HG03139 (cell line): ENCODE results near the gene SIL1.
"Not testable (repeated sequence)": the region's sequence is repeated elsewhere in the genome, so short reads cannot be mapped to it uniquely, and the experiment has no call there.

Experiments
- ATAC-seq: cut with Tn5 transposase; IDR thresholded peaks from one replicate; pipeline ENCODE4 v1.9.1; 2021; ENCODE audit not compliant: unreplicated experiment

The SIL1 gene

DNA sequence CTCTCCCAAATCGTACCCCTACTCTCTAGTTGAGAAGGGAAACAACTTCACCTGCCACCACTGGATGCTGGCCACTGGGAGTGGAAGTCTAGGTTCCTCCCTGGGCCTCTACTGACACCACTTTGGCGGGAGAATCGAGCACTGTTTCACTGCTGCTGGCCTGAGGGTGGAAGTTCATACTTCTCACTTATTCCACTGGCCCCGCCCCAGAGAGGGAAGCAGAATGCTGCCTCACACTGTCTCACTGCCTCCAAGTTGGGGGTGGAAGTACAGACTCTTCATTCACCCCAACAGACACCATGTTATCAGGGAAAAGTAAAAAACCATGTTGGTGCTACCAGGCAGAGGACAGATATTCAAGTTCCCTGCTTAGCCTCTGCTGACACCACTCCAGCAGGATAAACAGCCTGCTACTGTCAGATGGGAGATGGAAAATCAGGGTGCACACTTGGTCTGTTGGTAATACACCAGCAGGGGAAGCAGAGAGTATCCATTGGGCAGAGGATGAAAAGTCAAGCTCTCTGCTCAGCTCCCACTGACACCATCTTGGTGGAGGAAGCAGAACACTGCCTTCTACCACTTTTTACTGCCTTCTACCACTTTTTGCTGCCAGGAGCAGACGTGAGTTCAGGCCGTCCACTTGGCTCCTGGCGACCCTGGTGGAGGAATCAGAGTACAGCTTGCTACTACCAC is 159.4 kb downstream of the SIL1 start:
- no peak for ATAC-seq

DNA sequence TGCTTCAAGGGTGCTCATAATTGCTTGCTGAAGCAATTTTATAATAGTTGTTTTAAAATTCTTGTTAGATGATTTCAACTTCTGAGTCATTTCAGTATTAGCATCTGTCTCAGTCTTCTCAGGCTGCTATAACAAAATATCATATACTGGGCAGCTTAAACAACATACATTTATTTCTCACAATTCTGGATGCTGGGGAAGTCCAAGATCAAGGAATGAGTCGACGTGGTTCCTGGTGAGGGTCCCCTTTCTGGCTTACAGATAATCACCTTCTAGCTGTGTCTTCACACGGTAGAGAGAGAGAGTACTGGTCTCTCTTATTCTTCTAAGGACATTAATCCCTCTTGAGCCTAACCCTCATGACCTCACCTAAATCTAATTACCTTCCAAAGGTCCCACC is 160.4 kb downstream of the SIL1 start:
- no peak for ATAC-seq

DNA sequence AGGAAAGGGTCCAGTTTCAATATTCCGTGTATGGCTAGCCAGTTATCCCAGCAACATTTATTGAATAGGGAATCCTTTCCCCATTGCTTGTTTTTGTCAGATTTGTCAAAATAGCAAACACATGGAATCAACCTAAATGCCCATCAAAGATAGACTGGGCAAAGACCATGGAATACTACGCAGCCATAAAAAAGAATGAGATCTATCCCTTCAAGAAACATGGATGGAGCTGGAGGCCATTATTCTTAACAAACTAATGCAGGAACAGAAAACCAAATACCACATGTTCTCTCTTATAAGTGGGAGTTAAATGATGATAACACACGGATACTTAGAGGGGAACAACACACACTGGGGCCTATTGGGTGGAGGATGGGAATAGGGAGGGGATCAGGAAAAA is 161.8 kb downstream of the SIL1 start:
- ATAC-seq: not testable (repeated sequence)

DNA sequence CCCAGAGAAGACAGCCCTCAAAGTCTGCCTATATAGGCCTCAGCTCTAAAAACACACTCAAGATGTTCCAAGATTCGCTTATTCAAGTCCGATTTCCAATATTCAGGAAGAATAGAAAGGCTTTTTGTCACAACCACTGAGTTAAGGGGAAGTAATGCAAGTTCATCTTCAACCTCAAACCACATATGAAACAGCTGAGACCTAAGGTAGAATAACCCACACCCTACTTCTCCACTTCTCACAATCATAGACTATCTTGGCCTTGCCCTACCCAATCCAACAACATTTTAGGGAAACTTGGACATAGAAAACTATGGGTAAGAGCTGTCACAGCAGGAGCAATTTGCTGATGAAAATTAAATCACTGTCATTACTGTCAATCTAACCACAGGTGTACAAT is 171.0 kb downstream of the SIL1 start:
- no peak for ATAC-seq

DNA sequence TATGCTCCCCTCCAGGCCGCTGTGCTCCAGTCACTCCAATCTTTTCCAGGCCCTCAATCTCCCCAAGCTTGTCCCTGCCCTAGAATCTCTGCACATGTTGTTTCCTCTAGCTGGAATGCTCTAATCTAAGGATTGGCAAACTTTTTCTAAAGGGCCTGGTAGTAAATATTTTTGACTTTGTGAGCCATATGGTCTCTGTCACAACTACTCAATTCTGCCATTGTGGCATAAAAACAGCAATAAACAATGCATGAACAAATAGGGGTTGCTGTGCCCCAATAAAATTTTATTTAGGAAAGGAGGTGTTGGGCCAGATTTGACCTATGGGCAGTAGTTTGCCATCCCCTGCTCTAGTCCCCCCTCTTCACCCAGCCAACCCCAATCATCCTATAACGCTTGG is 172.5 kb downstream of the SIL1 start:
- no peak for ATAC-seq

DNA sequence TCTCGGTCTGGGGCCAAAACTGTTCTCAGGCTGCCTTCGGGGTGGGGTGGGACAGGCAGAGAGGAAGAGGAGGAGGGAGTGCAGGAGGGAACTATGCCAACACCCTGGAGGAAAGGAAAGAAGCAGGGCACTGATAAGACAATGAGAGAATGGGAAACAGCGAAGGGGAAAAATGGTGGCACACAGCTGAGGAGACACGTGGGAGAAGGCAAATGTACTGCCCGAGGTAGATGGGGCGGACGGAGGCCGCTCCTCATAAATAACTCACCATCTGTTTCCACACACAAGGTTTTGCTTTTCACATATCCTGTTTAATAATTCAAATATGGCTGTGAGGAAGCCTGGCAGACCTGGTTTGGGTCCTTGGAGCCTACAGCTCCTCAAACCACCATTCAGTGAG is 174.9 kb downstream of the SIL1 start:
- no peak for ATAC-seq

DNA sequence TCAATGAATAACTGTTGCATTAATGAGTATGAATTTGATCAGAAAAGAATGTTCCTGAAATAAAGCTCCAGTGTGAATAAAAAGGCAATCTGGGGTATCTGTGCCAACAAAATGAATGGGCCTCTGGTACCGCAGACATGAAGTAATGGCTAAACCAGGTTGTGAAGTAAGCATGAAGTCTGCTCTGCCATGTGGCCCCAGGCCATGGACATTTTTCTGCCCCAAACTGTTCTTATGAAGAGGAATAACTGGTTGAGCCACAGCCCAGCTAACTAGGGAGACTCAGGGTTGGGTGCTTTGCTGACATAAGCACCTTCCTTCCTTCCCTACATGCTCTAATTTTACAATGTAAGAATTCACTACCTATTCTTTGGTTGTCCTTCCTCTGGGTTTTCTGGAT is 175.6 kb downstream of the SIL1 start:
- no peak for ATAC-seq

DNA sequence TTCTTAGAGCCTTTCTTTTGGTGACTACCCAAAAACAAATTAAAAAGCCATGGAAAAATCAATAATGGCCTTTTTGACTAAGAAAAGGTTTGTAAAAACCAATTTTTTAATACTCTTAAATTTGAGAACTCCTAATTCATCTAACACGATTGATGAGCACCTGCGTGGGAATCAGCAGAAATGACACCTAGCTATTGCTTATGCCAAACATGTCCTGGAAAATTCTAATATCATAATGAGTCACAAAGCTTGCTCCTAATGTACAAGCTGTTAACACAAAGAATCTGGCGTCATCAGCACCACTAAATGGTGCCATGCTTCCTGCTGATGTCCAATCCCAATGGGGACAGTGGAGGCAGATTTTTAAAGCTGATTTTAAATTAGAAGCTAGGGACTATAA is 176.8 kb downstream of the SIL1 start:
- ATAC-seq: no peak

DNA sequence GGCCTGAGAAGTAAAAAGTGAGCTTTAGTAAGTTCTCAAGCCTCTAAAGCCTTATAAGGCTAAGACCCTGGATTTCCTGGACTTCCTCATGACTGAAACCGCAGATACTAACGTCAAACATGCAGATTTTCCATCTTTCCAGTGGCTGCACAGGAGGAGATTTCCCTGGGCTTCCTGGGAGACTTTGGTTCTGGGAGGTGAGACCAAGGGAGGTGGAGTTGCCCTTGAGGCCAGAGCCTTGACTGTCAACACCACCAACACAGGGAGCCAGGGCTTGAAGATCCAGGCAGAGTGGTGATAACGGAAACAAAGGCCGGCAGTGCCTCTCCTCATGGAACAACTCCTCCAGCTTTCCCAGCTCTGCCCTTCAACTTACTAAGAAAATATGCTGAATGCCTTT is 178.3 kb downstream of the SIL1 start:
- ATAC-seq: no peak

DNA sequence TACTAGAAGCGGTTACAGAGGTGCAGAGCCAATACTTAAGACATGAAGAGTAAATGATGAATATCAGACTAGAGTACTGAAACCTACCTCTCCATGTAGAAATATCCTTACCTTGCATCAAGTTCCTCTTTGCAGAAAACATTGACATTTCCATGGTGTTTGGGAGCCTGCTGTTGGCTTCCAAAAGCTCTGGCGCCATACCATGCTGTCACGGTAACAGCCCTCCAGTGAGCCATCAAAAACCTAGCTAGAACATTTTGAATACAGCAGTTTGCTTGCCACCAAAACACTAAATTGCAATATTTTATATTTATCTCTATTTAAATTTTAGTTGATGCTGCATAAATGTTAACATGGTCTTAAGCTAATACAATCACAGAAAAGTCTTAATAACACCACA is 179.0 kb downstream of the SIL1 start:
- no peak for ATAC-seq

DNA sequence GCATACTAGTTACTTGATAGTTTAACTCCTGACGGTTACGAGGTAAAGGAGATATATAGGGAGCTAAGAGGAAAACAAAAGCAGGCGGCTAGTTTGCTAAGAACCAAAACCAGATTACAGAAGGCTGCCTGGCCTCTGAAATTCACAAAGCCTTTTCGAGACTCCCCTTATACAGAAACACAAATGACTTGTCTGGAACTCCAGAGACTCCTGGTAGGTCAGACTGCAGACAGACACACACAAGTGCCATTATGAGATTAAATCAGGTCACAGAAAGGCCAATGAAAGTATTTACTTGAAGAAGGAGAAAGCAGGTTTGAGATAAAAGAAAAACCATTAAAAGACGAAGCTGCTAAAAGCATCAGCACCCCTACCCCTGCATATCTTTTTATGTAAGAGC is 180.5 kb downstream of the SIL1 start:
- no peak for ATAC-seq

DNA sequence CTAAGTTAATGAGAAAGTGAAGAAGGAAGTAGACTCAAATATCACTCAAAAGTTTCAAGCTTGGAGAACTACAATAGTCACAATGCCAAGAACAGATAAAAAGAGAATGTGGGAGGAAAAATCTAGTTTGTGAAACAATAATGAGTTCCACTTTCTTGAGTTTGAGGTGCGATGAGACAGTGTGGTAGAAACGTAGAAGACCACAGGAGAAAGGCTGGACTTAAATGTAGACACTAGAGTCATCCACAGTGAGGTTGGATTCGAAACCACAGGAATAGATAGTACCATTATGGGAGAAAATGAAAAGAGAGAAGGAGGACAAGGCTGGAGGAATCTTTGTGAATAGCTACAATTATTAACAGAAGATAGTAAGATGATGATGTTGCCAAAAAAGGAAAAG is 182.0 kb downstream of the SIL1 start:
- no peak for ATAC-seq

DNA sequence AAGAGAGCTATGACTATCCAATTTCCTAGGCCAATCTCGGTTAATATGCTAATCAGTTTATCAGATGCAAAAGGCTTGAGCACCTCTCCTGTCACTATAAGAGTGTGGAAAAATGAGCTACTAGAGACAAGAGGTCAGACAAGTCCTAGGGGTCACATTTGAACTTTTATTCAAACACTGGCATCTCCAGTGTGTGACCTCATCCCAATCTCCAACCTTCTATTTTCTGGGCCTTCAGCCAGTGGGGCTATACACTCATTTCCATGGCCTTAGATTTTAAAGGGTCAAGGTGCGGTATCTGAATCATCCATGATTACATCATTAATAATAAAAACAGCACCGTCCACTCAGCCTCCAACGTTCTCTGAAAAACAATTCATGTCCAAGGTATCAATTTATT is 183.4 kb downstream of the SIL1 start:
- no peak for ATAC-seq

DNA sequence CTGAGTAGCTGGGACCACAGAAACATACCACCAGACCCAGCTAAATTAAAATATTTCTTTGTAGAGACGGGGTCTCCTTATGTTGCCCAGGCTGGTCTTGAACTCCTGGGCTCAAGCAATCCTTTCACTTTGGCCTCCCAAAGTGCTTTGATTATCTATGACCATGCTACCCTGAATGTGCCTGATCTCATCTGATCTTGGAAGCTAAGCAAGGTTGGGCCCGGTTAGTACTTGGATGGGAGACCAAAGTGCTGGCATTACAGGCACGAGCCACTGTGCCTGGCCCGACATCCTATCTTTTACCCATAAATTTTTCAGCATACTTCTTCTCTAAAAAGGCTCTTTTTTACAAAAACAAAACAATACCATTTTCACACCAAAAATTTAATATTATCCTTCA is 186.0 kb downstream of the SIL1 start:
- ATAC-seq: no peak

DNA sequence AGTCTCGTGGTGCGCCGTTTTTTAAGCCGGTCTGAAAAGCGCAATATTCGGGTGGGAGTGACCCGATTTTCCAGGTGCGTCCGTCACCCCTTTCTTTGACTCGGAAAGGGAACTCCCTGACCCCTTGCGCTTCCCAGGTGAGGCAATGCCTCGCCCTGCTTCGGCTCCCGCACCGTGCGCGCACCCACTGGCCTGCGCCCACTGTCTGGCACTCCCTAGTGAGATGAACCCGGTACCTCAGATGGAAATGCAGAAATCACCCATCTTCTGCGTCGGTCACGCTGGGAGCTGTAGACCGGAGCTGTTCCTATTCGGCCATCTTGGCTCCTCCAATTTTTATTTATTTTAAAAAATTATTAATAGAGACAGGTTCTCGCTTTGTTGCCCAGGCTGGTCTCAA is 187.0 kb downstream of the SIL1 start:
- ATAC-seq: not testable (repeated sequence)

DNA sequence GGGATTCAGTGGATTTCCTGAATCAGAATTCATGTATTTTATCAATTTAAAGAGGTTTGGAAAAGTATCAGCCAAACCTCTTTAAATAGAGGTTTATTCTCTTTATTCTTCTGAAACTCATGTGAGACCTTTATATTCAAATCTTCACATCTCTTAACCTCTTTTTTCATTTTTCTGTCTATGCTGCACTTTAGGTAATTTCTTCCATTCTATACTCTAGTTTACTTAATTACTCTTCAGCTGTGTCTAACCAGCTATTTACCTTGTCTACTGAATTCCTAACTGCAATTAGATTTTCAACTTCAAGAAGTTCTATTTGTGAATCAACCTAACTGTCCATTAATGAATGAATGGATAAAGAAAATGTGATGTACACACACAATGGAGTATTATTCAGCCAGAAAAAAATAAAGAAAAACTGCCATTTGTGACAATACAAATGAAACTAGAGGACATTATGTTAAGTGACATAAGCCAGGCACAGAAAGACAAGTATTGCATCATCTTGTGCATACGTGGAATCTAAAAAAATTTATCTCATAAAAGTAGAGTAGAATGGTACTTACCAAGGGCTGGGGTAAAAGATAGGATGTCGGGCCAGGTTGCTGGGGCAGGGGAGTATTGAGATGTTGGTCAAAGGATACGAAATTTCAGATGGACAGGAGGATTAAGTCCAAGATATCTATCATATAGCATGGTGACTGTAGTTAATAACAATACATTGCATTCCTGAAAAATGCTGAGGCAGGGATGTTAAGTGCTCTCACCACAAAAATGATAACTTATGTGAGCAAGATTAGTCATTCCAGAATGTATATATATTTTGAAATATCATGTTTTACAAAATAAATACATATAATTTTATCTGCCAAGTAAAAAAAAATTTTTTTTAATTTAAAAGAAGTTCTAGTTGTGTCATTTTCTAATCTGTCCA is 193.5 kb downstream of the SIL1 start:
- ATAC-seq: no peak

DNA sequence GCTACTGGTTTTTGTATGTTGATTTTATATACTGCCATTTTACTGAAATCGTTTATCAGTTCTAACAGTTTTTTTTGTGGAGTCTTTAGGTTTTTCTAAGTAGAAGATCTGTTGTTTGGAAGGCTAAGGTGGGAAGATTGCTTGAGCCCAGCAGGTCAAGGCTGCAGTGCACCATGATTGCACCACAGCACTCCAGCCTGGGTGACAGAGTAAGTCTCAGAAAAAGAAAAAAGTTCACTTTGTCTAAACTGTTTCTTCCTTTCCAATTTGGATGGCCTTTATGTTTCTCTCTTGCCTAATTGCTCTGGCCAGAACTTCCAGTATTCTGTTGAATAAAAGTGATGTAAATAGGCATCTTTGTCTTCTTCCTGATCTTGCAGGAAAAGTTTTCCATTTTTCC is 198.5 kb downstream of the SIL1 start:
- no peak for ATAC-seq

DNA sequence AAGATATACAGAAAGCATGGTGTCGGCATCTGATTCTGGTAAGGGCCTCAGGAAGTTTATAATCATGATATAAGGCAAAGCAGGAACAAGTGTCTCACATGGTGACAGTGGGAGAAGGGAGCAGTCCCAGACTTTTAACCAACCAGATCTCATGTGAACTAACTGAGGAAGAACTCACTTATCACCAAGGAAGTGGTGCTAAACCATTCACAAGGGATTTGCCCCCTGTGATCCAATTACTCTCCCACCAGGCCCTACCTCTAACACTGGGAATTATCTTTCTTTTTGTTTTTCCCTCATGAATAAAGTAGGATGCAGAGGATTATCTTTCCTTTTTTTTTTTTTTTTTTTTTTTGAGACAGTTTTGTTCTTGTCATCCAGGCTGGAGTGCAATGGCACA is 199.6 kb downstream of the SIL1 start:
- ATAC-seq: no peak

DNA sequence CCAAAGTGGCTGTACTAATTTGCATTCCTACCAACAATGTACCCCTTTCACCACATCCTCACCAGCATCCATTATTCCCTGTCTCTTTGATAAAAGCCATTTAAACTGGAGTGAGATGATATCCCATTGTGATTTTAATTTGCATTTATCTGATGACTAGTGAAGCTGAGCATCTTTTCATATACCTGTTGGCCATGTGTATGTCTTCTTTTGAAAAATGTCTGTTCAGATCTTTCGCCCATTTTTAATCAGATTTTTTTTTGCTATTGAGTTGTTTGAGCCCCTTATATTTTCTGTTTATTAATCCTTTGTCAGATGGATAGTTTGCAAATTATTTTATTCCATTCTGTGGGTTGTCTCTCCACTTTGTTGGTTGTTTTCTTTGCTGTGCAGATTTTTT is 202.0 kb downstream of the SIL1 start:
- no peak for ATAC-seq

DNA sequence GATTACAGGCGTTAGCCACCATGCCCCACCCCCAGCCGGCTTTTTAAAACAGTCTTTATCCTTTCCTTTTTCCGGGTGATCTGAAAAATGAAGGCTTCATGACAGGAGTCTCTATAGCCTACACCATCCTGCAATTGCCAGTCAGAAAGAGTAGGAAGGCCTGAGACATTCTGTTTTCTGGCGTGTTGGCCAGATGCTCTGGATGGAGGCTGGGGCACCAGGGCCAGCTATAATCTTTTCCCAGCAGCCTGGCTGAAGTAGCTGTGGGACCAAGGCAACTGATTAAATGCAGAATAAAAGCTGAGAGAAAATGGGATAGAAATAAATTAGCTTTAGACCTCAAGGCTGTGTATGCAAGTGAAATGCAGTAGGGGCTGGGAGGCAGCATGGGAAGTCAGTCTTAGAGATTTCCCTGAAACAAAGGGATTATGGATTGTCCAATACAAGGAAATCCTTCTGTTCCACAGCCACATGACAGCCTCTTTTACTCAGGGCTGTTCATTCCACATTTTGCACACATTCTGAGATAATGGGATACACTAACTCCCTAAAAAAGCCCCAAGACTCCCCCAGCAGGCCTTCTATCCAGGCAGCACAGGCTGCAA is 207.1 kb downstream of the SIL1 start:
- no peak for ATAC-seq

DNA sequence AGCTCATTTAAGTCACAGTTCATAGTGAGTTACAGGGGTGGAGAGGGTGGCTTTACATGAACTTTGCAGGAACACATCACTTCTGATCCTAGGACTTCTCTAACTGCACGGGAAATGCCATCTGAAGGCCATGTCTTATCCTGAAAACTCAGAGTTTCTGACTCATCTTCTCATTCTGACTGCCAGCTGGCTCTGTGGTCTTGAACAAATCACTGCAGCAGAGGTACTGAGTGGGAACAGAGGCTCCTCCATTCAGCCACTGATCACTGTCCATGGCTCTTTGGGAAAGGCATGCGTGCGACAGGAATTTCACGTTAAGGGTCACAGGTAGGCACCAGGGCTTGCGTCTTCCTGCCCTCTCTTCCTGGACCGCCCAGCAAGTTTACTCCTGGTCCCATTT is 208.4 kb downstream of the SIL1 start:
- no peak for ATAC-seq

DNA sequence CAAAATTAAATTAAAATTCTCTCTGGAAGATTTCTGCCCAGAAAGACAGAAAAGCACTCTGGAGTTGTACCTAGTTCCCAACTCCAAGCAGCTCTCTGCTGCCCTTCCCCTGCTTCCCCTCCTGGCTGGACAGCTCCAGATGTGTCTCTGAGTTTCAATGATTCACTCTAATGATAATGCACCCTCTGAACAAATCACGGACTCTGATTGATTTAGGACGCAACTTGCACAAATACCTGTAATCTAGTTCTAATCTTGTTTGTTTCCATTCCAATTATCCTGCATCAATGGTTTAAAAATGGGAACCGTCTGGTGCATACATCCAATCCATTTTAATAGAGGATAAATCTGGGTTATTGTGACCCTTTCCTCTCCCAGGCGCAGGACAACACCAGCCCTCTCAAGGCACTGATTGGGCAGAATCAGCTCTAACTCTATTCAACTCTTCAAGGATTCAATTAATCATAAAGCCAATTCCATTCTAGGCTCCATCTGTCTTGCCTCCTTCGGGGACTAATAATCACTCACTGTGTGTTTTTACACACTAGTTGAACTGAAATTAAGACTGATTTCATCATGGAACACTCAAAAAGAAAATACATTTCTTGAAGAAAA is 211.9 kb downstream of the SIL1 start:
- ATAC-seq: no peak
